Activated gamma-delta T cell treated with anti-CD3 and anti-CD28 coated beads, Interleukin-2, amount 50 U/mL, for 16 hours (primary cell): ENCODE results near the gene SLC25A13.
"Not testable (repeated sequence)": the region's sequence is repeated elsewhere in the genome, so short reads cannot be mapped to it uniquely, and the experiment has no call there.

Source experiments
- DNase-seq: peaks from one replicate; pipeline ENCODE4 v3.0.0-alpha.2; 2020; ENCODE audit warnings: low read depth

SLC25A13 gene

DNA sequence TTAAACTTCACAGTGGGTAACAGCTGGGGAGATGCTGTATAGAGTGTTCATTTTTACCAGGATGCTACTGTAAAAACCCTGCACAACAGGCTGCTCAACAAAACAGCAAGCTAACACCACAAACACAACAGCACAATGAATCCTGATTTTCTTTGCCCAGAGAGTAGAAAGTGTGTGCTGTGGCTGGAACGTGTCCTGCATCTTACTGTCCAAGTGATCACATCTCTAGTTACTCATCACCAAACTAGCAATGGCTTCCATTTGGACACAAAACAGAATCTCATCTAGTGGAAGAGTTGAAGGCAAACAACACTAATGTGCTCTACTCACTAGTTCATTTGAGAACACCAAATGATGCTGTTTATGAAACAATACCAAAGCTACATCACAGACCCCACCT, 121.2 kb downstream of the SLC25A13 start:
- DNase-seq = no peak

DNA sequence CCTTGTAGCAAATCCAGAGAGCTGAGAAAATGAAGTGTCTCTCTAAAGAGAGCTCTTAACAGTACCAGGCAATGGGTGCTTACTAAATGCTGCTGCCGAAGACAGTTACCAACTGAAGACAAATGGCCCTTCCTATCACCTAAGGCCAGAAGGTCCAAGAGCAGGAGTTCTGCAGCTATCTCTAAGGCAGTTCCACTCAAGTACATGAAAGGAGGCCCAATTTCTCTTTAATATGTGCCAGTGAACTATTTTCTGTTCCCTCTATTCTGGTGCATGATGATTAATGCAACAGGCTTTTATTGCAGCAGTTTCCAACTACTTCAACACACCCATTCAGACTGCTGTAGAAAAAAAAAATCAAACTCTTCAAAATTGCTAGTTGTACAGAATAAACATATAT, 122.5 kb downstream of the SLC25A13 start:
- no peak for DNase-seq

DNA sequence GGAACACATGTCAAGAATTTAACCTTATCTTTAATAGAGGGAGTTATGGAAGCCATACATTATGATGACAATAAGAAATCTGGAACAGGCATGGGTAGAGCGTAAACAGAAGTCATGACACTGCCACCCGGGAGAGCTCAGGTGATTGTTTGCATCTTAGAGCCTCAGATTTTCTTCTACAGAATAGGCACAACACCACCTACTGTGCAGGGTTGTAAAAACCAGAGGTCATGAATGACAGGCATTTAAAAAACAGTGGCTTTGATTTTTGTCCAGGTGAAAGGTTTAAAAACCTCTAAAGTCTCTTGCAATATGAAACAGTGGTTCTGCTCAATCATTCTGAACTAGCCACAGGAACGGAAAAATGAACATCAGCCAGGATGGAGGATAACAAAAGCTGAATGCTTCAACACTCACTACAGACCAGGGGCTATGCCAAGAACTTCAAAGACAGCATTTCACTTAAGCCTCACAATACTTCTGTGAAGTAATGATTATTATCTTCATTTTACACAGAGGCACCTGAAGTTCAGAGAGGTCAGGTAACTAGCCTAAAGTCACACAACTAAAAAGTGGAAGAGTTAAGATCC, 123.8 kb downstream of the SLC25A13 start:
- DNase-seq = no peak

DNA sequence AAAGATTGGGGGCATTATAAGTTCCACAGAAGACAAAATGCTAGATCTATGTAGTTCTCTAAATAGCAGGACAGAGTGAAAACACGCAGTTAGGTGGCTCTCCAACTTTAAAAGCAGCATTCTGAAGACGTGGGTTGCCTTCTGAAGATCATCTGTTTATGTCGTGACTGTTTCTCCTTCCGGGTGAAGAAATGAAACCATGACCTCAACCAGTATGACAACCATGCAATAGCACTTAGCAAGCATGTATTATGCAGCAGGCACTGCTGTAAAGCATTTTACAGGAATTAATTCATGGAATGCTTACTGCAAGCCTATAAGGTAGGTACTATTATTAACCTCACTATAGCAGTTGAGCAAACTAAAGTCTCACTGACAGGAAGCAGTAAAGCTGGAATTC, 125.2 kb downstream of the SLC25A13 start:
- no peak for DNase-seq

DNA sequence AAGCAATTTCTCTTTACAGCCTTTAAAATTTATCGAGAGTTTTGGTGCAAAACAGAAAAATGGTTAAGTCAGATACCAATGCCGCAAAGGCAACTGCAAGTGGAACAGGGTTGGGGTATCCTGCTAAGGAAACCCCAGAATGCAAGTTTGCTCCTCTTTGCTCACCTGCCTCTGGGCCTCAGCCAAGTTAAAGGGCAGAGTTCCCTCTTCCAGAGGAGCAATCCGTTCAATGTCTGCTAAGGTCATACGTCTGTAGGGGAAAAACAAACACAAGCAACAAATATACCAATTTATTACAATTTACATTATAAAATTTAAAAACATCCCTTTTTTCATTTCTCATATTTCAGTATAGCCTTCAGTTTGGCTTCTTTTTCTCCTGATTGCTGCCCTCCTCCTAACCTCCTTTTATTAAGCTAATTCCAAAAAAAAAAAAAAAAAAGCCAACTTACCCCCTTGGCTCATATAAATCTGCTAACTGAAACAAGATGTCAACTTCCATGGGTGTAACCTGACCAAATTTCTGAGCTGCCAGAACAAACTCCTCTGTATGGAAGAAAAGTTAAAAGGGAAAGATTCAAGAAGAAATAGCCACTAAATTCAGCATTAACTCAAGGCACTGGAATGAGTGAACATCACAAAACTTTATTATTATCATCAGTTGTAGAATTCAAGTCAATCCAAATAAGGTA, 132.6 kb downstream of the SLC25A13 start:
- no peak for DNase-seq

DNA sequence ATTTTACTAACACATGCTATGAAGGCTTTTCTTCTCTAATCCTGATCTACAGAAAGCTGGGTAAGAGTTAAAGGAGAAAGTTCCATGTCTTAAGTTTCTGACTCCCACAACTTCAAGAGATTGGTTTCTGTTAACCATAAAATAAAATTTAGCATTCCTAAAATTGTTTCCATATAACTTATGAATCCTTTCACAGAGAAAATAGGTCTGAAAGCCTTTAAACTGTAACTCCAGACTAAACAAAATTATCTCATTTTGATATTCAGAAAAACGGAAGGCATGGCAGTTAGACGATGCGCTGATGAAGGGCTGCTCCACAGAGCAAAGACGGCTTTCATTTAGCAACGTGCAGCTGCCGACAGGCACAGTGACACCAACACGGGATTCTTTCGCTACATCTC, 133.3 kb downstream of the SLC25A13 start:
- no peak for DNase-seq

DNA sequence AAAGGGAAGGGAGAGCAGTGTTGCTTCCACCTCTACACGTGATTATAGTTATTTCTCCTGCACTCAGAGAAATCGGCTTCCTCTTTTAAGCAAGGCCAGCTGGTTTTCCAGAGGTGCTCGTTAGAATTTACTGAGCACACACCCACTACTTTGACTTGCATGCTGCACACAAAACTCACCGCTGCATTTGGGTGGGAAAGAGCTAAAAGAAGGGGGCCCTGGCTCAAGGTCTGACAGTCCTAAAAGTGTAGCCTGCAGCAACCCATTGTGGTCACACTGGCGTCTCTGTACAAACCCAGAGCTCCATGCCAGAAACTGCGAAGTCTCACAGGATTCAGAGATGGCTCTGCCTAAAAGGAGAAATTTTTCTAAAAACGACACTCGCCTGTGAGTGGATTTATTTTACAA, 133.7 kb downstream of the SLC25A13 start:
- no peak for DNase-seq

DNA sequence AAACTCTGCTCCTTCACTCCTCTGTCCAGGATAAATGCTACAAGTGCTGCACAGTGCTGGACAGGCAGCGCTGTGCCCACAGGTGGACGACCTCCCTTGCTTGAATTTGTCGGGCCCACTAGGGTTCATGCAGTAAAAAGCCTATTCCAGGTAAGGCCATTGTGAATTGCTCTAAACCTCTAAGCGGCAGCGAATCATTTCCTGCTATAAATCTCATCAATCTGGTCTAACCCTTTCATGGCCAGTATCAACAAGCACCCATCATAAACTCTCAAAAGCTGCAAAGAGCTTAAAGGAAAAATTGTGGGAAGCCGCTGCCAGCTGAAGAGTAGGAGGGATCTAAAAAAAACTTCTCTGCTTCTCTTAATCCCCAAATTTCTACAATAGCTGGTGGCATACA, 134.2 kb downstream of the SLC25A13 start:
- DNase-seq = no peak

DNA sequence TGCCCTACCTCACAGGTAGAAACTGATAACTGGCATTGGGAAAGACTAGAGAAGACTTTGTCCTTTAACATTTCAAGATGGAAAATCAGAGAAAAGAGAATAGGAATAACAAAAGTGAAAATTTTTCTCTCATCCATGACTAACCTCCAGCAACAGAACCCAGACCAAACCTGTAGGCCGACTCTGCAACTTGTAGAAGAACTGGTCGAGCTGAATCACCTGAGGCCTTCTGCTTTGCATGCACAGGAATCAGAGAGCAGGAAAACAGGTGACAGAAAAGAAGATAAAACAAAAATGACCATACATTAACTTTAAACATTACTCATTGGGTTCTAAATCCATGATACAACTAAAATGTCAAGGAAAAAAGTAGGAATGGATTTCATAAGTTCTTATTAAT, 137.1 kb downstream of the SLC25A13 start:
- no peak for DNase-seq

DNA sequence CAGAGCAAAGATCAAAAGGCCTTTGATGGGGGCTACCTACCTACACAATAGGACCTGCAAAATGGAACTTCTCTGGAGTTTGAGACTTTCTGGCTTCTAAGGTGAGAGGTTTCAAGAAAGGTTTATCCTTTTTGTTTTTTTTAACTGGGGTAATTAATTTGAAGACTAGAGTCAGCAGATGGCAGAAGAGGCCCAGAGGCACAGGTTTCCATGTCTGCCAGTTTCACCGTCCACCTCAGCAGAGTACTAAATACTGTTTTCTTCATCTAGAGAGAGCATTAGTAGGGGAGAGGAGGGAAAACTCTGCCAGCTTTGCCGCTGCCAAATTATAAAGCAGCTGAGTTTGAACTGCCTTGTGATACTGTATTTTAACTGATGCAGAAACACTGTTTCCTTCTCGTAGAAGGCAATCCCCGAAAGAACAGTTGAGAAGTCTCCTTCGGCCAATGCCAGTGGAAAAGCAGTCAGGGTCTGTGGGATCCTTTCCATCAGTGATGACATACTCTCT, 138.7 kb downstream of the SLC25A13 start:
- no peak for DNase-seq

DNA sequence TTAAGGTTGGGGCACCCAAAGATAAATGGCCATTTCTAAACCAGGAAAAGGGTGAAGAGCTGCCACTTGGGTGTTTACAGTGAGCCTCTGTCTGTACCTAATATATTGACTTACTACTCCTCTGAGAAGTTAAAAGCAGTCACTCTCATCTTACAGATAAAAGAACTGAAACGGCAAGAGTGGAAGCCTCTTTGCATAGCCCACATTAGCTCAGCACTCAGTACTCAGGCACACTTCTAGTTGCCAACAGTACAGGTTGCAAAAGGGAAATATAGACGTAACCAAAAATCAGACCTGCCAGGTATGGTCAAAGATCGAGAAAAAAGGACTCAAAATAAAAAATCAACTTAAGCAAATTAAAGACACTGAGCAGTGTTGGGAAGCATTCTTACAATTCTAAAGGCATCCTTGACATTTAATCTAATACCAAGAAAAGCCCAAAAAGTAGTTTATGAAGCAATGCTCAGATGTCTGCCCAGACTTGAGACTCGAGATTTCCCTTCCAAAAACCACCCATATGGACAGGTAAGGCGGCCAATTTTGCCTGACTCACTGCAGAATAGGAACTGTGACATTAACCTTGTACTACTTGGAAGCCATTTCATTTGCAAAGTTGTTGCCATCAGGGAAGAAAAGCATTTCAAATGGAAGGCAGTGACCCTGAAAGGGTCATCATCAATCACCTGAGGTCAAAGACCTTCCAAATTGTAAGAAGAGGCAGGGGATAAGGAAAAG, 139.3 kb downstream of the SLC25A13 start:
- DNase-seq = no peak

DNA sequence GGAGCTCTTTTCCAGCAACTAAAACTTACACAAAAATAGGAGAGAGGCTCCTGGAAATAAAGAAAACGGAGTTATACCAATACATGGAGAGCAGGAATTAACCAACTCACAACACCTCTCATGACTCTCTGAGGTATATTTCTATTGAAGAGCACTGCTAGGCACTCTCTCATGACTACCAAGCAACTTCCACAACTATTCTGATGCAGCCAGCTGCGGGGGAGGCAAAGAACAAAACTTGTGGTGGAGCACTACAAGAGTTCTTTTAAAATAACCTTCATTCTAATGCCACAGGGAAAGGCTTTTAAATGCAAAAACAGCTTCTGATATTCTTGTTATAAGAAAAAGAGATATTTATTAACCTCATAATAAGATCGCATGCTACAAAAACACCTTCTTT, 140.7 kb downstream of the SLC25A13 start:
- DNase-seq = no peak

DNA sequence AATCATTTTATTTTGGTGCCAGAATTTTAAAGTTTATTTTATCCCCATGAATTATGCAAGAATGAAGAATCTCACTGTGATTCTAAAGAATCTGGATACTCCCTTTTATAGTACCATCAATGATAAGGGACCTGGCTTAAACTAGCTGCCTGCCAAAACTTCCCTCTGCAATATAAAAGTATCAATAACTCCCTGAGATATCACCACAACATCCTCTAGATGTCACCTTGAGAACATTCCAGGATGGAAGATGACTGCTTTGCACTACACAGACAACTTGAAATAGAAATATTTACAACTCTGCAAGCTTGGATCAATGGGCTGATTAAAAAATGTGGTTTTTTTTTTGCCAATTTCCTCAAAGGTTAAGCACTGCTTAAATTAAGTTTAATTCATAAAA, 142.1 kb downstream of the SLC25A13 start:
- DNase-seq = no peak

DNA sequence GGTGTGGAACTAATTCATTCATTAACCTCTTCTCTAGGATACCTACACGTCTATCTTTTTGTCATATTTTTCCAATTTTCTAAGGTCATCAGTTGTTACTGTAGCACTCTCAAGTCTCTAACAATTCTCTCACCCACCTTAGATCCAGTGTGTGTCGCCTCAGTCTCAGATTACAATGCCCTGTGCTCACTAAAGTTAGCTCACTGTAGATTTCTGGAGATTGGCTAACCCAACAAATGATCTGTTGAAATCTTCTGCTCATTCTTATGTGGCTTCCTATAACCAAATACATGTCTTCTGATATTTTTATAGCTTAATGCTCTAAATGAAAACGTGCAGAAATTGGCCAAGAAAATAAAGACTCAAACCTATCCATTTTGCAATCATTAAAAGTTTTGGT, 142.6 kb downstream of the SLC25A13 start:
- no peak for DNase-seq

DNA sequence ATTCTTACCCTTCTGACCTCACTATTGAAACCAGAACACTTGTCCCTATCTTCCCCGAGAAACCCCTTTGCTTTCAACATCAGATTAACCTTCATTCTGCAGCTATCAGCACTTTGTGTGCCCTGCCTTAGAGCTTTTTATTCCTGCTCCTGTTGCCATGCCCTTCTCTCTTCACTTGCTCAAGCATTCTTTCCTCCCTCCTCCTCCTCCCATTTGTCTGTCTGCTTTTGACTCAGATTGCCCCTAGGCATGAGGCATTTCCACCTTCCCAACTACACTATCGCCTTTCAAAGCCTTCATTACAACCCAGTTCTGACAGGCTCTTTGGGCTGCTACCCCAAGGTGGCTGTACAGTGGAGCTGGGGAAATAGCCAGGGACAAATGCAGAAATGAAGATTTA, 143.3 kb downstream of the SLC25A13 start:
- DNase-seq = no peak

DNA sequence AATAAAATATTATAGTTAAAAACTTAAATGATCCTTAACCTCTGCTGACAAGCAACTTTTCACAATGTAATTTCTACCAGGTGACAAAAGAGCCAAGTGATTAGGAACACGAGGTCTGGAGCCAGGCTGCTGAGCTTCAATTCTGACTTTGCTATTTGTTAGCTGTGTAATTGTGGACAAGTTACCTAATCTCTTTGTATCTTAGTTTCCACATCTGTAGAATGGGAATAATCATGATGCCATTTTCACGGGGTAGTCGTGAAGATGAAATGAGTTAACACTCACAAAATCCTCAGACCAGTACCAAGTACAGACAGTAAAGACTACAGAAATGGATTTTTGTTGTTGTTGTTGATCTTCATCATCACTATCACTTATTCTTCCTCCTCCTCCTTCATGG, 144.5 kb downstream of the SLC25A13 start:
- DNase-seq = no peak

DNA sequence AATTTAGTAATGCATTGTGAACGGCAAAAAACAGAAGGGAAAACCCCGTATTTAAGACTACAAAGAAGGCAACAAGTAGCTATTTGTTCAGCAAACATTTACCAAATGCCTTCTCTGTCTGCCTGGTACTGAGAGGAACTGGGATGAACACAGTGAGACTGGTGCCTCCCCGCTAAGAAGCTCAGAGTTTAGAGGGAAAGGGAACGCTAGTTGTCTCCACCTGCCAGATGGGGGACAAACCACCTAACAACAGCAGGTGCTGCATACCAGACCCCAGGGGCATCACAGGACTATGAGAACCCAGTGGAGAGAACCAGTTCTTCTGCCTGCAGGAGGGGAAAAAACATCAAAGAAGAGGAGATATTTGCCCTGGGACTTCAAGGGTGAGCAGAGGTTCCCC, 147.1 kb downstream of the SLC25A13 start:
- DNase-seq = no peak

DNA sequence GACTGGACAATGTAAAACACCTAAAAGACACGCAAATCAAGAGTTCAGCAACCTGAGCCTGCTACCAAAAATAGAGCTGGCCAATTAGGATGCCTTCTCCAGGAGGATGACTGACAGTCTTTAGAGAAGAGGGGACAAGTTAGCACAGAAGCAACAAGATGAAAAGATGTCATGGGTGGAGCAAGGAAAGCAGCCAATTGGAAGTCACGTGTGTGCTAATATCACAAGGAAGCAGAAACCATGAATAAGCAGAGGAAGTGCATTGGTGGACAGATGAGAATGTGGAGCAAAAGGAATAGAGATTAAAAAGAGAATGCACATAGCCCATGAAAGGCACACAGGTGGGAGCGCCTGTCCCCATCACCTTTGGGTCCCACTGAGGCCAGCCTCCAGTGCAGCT, 148.1 kb downstream of the SLC25A13 start:
- DNase-seq = no peak

DNA sequence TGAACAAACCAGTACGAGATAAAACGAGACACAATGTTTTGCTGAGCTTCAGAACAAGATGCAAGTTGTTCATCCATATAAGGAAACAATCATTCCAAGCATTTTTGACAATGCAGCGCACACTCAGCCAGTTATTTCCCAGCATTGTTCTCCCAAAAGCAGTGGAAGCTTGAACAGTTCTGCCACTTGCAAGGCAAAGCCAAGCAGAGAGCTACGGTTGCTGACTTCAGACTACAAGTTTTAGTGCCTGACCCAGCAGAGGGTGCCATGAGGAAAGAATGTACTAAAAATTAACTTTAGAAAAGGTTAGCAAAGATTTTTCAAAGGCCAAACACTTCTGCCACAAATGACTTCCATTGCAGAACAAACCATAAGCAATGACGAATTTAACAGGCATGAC, 152.5 kb downstream of the SLC25A13 start:
- DNase-seq = no peak

DNA sequence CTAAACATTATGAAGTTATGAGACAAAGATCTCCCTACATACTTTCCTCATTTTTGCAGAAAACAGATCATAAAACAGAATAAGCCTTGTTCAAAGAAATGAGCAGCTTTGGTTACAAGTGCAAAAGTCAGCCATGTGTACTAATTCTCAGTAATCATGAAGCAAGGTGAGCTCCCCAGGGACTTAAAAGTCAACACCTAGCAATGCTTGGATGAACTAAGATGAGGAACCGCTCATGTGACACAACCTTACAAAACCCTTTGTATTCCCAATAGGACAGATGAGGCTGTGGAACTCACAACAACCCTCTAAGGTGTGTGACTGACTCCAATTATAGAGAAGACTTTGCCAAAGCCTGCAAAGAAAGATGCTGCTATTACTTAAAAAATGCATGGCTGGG, 154.5 kb downstream of the SLC25A13 start:
- DNase-seq = no peak

DNA sequence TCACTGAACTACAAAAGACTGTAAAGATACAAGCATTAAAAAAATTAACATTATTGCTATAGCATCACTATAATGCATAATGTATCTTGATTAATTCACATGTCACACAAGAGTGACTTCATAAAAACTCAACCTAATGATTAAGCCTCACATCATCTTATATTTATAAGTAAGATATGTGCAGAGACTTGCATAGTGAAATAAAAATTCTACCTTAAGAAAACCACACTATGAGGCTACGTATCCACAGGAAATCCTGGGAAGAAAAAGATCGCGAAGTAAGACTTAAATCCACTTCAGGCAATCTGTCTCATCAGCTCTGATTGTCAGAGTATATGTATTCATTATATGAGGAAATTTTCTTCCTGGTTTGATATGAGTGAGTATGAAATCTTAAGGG, 160.0 kb downstream of the SLC25A13 start:
- DNase-seq = no peak

DNA sequence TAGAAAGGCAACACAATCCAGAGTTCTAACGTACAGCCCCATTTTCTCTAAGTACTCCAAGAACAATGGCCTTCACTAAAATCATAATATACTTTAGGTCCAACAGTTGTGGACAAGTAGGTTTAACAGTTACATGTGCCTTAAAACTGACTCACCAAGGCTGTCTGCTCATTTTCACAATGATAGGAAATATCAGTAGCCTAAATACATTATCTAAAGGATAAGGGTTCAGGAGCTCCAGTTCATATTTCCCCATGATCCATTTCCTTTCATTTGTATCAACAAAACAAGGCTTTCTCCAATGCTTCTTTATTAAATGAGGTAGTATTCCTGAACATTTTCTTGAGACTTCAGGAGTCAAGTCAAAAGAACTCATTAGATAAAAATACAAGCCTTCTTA, 164.0 kb downstream of the SLC25A13 start:
- DNase-seq = no peak

DNA sequence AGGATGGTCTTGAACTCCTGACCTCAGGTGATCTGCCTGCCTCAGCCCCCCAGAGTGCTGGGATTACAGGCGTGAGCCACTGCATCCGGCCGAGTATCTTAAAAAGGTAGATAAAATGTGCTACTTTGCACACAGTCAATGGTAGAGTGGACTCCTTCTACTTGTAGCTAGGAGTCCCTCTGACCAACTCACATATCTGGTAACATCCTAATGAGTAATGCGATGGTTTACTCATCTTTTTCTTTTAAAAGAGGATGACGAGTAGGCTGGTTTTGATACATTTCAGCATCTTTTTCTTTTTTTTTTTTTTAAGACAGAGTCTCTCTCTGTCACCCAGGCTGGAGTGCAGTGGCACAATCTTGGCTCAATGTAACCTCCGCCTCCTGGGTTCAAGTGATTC, 167.4 kb downstream of the SLC25A13 start:
- not testable (repeated sequence) for DNase-seq
